HEK293 (cell line): ENCODE data around the gene INPP5F.

Experiments
- ZNF10 ChIP-seq: fragments of 450-650 bp; formaldehyde crosslinking; IDR thresholded peaks from 2 replicates; pipeline ENCODE4 v1.5.1; 2017; ENCODE audit warnings: missing biosample characterization, missing genetic modification characterization
- ZNF274 ChIP-seq, 2 experiments: fragments of 200-500 bp in 1 of 2; fragments of 450-650 bp in 1 of 2; sonication (Bioruptor generic) in 1 of 2; formaldehyde crosslinking in 1 of 2; IDR thresholded peaks; 2 replicates each; pipeline versions ENCODE4 v1.5.1 to v1.6.1; 2014 to 2016; ENCODE audit warnings: borderline replicate concordance in 1 of 2, inconsistent platforms in 1 of 2, low read length in 1 of 2, missing biosample characterization in 1 of 2, missing genetic modification characterization in 1 of 2
- ZNF280D ChIP-seq: fragments of 450-650 bp; formaldehyde crosslinking; IDR thresholded peaks from 2 replicates; pipeline ENCODE4 v1.5.1; 2016; ENCODE audit warnings: missing biosample characterization, missing genetic modification characterization
- ZNF785 ChIP-seq: fragments of 450-650 bp; formaldehyde crosslinking; IDR thresholded peaks from 2 replicates; pipeline ENCODE4 v1.5.1; 2016; ENCODE audit warnings: missing biosample characterization, missing genetic modification characterization
- TF ChIP-seq, protein P1 (sequence below): fragments of 450-650 bp; IDR thresholded peaks from 2 replicates; pipeline ENCODE4 v1.5.1; 2018; ENCODE audit warnings: missing biosample characterization, mild to moderate bottlenecking, missing genetic modification characterization
- TF ChIP-seq, protein P2 (sequence below): fragments of 450-650 bp; formaldehyde crosslinking; IDR thresholded peaks from 2 replicates; pipeline ENCODE4 v1.5.1; 2016; ENCODE audit warnings: missing biosample characterization, missing genetic modification characterization

- TF ChIP-seq, protein P1, sequence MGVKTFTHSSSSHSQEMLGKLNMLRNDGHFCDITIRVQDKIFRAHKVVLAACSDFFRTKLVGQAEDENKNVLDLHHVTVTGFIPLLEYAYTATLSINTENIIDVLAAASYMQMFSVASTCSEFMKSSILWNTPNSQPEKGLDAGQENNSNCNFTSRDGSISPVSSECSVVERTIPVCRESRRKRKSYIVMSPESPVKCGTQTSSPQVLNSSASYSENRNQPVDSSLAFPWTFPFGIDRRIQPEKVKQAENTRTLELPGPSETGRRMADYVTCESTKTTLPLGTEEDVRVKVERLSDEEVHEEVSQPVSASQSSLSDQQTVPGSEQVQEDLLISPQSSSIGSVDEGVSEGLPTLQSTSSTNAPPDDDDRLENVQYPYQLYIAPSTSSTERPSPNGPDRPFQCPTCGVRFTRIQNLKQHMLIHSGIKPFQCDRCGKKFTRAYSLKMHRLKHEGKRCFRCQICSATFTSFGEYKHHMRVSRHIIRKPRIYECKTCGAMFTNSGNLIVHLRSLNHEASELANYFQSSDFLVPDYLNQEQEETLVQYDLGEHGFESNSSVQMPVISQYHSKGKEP = no peak
- TF ChIP-seq, protein P2, sequence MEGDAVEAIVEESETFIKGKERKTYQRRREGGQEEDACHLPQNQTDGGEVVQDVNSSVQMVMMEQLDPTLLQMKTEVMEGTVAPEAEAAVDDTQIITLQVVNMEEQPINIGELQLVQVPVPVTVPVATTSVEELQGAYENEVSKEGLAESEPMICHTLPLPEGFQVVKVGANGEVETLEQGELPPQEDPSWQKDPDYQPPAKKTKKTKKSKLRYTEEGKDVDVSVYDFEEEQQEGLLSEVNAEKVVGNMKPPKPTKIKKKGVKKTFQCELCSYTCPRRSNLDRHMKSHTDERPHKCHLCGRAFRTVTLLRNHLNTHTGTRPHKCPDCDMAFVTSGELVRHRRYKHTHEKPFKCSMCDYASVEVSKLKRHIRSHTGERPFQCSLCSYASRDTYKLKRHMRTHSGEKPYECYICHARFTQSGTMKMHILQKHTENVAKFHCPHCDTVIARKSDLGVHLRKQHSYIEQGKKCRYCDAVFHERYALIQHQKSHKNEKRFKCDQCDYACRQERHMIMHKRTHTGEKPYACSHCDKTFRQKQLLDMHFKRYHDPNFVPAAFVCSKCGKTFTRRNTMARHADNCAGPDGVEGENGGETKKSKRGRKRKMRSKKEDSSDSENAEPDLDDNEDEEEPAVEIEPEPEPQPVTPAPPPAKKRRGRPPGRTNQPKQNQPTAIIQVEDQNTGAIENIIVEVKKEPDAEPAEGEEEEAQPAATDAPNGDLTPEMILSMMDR (tag by site-specific recombination) = no peak
- no peak for TF ChIP-seq ZNF10 (tag by site-specific recombination)
- TF ChIP-seq ZNF274 (IDR thresholded peaks at IDR 0.05; ENCODE audit: low read length) = no peak
- no peak for TF ChIP-seq ZNF274 (tag by site-specific recombination; IDR thresholded peaks at IDR 0.05; ENCODE audit: borderline replicate concordance)
- TF ChIP-seq ZNF280D (tag by site-specific recombination) = no peak
- no peak for TF ChIP-seq ZNF785 (tag by site-specific recombination)
Observed at GRCh38 chr10:119755446-119755845, 29.6 kb downstream of the INPP5F start.
